Adrenal gland (tissue), 5 donors: ENCODE data around the gene C6orf47.

Source experiments
- CTCF ChIP-seq, 6 experiments: fragments of 450-650 bp in 4 of 6; fragments of 200-600 bp in 2 of 6; sonication (generic) in 1 of 6; IDR thresholded peaks; 1 replicate in 5 of 6; 2 replicates in 1 of 6; pipeline versions ENCODE4 v1.5.1 to v1.8.0; 2016 to 2021; ENCODE audit warnings: antibody characterized with exemption in 6 of 6, mild to moderate bottlenecking in 2 of 6, moderate library complexity in 1 of 6
- POLR2A ChIP-seq, 2 donors: fragments of 450-650 bp; IDR thresholded peaks; one replicate each; pipeline ENCODE4 v1.6.1; 2017; ENCODE audit warnings: antibody characterized with exemption in 2 of 2, mild to moderate bottlenecking in 2 of 2, moderate library complexity in 1 of 2
- donor health status: DM: no; HTN: no; CAD: no.

GRCh38 chr6:31630177-31630934 is 30.2 kb downstream of the C6orf47 start:
- TF ChIP-seq POLR2A (IDR thresholded peaks at IDR 0.05): no peak
- TF ChIP-seq CTCF (IDR thresholded peaks at IDR 0.05): no peak
